ENCODE data around the gene OR2Z1.
A peak's percentile ranks its signal among the peaks of the same experiment; 100 is the strongest.
"Not testable (repeated sequence)": the region's sequence is repeated elsewhere in the genome, so short reads cannot be mapped to it uniquely, and the experiment has no call there.

The OR2Z1 gene

DNA sequence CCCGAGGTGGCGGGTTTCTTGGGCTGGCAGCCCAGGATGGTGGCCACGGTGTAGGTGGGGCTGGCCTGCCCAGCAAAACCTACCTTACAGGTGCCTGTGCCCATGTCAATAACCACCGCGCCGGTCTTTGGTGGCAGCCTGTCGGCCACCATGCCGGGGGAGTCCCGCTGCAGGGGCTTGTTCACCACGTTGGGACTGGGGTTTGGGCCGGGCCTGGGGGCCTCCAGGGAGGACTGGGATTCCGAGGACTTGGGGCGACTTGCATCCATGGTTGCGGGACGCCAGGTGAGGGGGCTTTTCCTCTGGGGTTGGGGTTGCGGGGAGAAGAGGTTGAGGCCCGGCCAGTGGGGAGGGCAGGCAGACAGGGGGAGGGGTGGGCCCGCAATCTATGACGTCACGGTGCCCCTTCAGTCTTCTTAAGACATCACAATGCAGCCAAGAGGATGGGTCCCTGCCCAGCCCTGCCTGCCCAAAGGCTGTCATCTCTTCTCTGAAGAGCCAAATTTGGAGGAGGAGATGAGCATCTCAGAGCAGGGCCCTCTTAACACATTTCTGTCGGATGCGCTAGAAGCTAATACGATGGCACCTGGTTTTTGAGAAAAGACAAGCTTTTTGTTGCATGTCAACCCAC is 22.9 kb upstream of the OR2Z1 start, which contains the start of gene ACTL9:
ACTL9 (minus strand) TSS at position 363 of the 631 bp plus-strand sequence; CDS start at position 269, 94 bp downstream.
- Histone ChIP-seq H3K36me3 (no peaks in the 10 kb centered on the region), H3K9me3 (replicated peaks in 1 of 11) (no peaks in the 10 kb centered on the region), H3K4me2 (peak within 1 kb of the TSS in 5 of 11 experiments; percentile 6 to 93 (median 13); a peak in 4 of 22 replicates), H3K9ac (no peak within 1 kb of the TSS), H3K27ac (no peak within 1 kb of the TSS), H3K4me3 (no peak within 1 kb of the TSS), H4K20me1 (no peaks in the 10 kb centered on the region), H3K27me3 (no peaks in the 10 kb centered on the region; a peak in 1 of 22 replicates), H3K4me1 (peaks cover 24 to 53% (median 37%) of the 10 kb centered on the region in 10 experiments)
- TF ChIP-seq Cebpa-rat (IDR thresholded peaks at IDR 0.05), result no peak

DNA sequence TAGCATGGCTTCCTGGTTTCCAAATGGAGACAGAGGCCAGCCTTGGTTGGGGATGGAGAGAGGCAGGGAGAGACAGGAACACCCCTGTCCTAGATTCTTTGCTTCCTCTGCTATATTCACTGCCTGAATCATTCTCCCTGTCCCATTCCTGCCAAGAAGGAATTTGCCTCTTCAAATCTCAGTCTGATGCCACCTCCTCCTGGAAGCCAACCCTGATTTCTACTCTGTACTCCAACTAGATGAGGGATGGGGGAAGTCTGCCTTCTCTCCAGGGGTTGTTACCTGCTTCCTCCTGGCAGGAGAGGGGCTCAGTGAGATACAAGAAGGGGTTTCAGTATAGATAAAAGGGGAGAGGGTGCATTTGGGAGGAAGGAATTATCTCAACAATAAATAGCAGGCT is 21.5 kb upstream of the OR2Z1 start:
- no peak overlapping the region for H3K9ac ChIP-seq
- H3K9me3 ChIP-seq (replicated peaks in 1 of 11), result no peaks in the 10 kb centered on the region
- no peaks in the 10 kb centered on the region for H3K27me3 ChIP-seq
- no peak overlapping the region for H3K27ac ChIP-seq
- no peaks in the 10 kb centered on the region for H3K36me3 ChIP-seq
- H3K4me2 ChIP-seq, result peak overlapping the region in 5 of 11 experiments; percentile 6 to 93 (median 13); a peak in 5 of 22 replicates
- H4K20me1 ChIP-seq, result no peaks in the 10 kb centered on the region
- TF ChIP-seq Cebpa-rat (IDR thresholded peaks at IDR 0.05), result no peak
- H3K4me1 ChIP-seq, result peaks cover 32 to 59% (median 44%) of the 10 kb centered on the region in 10 experiments
- no peak overlapping the region for H3K4me3 ChIP-seq

DNA sequence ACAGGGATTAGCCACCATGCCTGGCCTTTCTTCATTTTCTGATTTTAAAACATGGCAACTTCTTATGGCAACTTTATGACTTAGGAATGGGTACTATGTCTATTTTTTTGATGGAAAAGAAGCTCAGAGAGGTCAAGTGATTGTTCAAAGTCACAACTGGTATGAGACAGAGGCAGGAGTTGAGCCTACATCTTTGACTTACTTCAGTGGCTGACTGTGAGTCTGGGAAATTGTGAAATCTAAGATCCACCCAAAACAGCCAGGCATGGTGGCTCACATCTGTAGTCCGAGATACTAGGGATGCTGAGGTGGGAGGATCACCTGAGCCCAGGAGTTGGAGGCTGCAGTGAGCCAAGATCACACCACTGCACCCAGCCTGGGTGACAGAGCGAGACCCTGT is 20.5 kb upstream of the OR2Z1 start:
- peak in 1 of 11 experiments; percentile 32; a peak in 1 of 22 replicates for TF ChIP-seq Cebpa-rat (IDR thresholded peaks at IDR 0.05)
- Histone ChIP-seq H3K4me3 (no peak overlapping the region), H3K4me2 (peak overlapping the region; percentile 72 to 95 (median 86)), H3K9me3 (replicated peaks in 1 of 11) (no peaks in the 10 kb centered on the region), H3K4me1 (peaks cover 42 to 70% (median 54%) of the 10 kb centered on the region in 10 experiments), H3K9ac (peak overlapping the region in 5 of 11 experiments; percentile 8 to 72 (median 65); a peak in 2 of 22 replicates), H3K27ac (peak overlapping the region in 9 of 11 experiments; percentile 68 to 81 (median 77); a peak in 16 of 22 replicates), H3K27me3 (no peaks in the 10 kb centered on the region), H4K20me1 (no peaks in the 10 kb centered on the region), H3K36me3 (no peaks in the 10 kb centered on the region)

DNA sequence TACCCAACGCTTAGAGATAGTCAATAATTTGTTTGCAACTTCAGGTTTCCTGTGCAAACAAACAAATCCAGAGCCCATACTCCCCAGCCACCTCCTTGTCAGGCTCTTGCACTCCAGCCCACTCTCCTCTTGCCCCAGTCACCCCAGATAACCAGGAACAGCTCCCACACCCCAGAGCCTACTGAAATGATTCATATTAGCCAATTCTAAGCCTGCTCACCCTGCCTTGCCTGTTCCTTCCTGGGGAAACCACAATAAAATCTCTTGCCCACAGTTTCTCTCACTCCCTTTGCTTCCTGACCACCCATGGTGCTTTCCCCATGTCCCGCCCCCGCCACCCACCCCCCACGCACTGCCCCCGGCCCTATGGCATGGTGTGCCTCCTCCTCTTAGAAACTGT is 19.1 kb upstream of the OR2Z1 start:
- peak overlapping the region; percentile 73 to 95 (median 86) for H3K4me2 ChIP-seq
- H3K36me3 ChIP-seq, result no peaks in the 10 kb centered on the region
- H3K9me3 ChIP-seq (replicated peaks in 1 of 11), result no peaks in the 10 kb centered on the region
- peak overlapping the region in 8 of 10 experiments; percentile 12 to 59 (median 30); a peak in 7 of 20 replicates for H3K4me3 ChIP-seq
- peaks cover 44 to 71% (median 55%) of the 10 kb centered on the region in 10 experiments for H3K4me1 ChIP-seq
- peak overlapping the region in 9 of 11 experiments; percentile 68 to 81 (median 77); a peak in 19 of 22 replicates for H3K27ac ChIP-seq
- H4K20me1 ChIP-seq, result no peaks in the 10 kb centered on the region
- peak in 4 of 11 experiments; percentile 19 to 86 (median 60); a peak in 5 of 22 replicates for TF ChIP-seq Cebpa-rat (IDR thresholded peaks at IDR 0.05)
- no peaks in the 10 kb centered on the region for H3K27me3 ChIP-seq
- peak overlapping the region; percentile 10 to 72 (median 65); a peak in 17 of 22 replicates for H3K9ac ChIP-seq

DNA sequence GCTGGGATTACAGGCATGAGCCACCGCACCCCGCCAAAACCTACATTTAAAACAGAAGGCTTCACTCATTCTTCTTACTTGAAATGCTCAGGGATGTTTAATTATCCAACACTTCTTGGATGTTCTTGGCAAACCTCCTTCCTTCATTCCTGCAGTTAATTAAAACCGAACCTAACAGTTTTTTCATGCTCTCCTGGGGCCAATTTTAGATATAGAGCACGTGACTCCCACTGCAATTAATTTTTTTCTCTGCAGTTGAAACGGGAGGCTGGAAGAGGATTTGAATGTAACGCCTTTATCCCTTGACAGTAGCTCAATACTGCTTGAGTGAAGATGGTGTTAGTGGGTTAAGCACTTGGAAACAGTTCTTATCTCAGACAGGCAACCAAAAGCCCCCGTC is 18.2 kb upstream of the OR2Z1 start:
- H3K36me3 ChIP-seq, result no peaks in the 10 kb centered on the region
- no peak for TF ChIP-seq Cebpa-rat (IDR thresholded peaks at IDR 0.05)
- peak overlapping the region in 3 of 11 experiments; percentile 11 to 37 (median 35); a peak in 4 of 22 replicates for H3K9ac ChIP-seq
- H3K4me3 ChIP-seq, result no peak overlapping the region
- H3K4me2 ChIP-seq, result peak overlapping the region; percentile 56 to 95 (median 74)
- H3K27ac ChIP-seq, result peak overlapping the region in 9 of 11 experiments; percentile 36 to 68 (median 57); a peak in 17 of 22 replicates
- no peaks in the 10 kb centered on the region for H3K9me3 ChIP-seq (replicated peaks in 1 of 11)
- no peaks in the 10 kb centered on the region for H4K20me1 ChIP-seq
- H3K27me3 ChIP-seq, result no peaks in the 10 kb centered on the region
- peaks cover 44 to 71% (median 55%) of the 10 kb centered on the region in 10 experiments for H3K4me1 ChIP-seq

DNA sequence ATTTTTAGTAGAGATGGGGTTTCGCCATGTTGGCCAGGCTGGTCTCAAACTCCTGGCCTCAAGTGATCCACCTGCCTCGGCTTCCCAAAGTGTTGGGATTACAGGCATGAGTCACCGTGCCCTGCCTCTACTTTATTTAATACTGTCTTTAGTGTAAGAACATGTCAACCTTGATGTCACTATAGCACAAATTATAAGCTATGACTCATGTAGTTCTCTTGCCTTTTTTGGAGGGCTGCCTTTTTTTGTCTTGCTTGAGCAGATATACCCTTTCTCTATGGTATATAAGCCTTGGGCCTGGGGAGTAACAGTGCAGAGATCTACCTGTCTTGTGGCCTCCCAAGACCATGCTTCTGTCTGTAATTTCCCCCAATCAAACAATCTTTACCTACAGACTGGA is 16.1 kb upstream of the OR2Z1 start:
- Histone ChIP-seq H3K4me2 (peak overlapping the region; percentile 3 to 91 (median 53); a peak in 20 of 22 replicates), H3K27ac (0 out of 22 replicates have a peak overlapping the region, but pooled peaks of 1 of the 11 experiments have one; percentile 23), H3K4me1 (peaks cover 43 to 56% (median 52%) of the 10 kb centered on the region in 10 experiments)
- H3K36me3 ChIP-seq; H3K4me3 ChIP-seq; H3K27me3 ChIP-seq; H3K9ac ChIP-seq; H4K20me1 ChIP-seq; H3K9me3 ChIP-seq (replicated peaks in 1 of 11): not testable (repeated sequence)

DNA sequence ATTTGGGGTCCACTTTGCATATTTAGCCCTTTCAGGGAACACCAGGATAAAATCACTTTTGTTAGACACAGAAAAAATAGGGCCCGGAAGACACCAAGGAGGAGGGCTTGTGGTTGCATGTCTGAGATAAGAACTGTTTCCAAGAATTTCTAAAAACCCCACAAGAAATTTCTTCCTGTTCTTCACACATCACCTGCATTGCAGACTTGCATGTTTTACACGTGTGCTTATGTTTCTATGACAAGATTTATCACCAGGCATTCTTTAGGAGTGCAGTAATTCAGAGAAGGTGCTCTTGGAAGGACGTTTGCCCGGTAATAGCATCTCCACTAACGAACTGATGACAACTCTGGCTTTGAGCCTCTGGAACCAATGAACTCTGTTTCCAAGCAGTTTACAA is 15.7 kb upstream of the OR2Z1 start:
- peak overlapping the region; percentile 3 to 91 (median 53); a peak in 20 of 22 replicates for H3K4me2 ChIP-seq
- TF ChIP-seq Cebpa-rat (IDR thresholded peaks at IDR 0.05), result no peak
- no peaks in the 10 kb centered on the region for H4K20me1 ChIP-seq
- no peaks in the 10 kb centered on the region for H3K36me3 ChIP-seq
- no peaks in the 10 kb centered on the region for H3K27me3 ChIP-seq
- no peak overlapping the region for H3K4me3 ChIP-seq
- peaks cover 42 to 52% (median 48%) of the 10 kb centered on the region in 10 experiments for H3K4me1 ChIP-seq
- 0 out of 22 replicates have a peak overlapping the region, but pooled peaks of 1 of the 11 experiments have one; percentile 23 for H3K27ac ChIP-seq
- H3K9ac ChIP-seq, result no peak overlapping the region
- H3K9me3 ChIP-seq (replicated peaks in 1 of 11), result no peaks in the 10 kb centered on the region

DNA sequence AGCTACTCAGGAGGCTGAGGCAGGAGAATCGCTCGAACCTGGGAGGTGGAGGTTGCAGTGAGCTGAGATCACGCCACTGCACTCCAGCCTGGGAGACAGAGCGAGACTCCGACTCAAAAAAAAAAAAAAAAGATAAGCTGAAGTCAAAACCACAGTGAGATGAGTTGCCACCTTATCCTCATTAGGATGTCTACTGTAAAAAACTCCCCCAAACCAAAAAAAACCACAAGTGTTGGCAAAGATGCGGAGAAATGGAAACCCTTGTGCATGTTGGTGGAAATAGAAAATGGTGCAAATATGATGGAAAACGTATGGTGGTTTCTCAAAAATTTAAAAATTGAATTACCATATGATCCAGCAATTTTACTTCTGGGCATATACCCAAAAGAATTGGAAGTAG is 11.1 kb upstream of the OR2Z1 start:
- H3K9me3 ChIP-seq (replicated peaks in 1 of 11), result peaks cover 8 to 18% (median 13%) of the 10 kb centered on the region in 11 experiments
- H3K4me2 ChIP-seq, H3K27me3 ChIP-seq, H3K4me1 ChIP-seq, H4K20me1 ChIP-seq, H3K27ac ChIP-seq, H3K4me3 ChIP-seq, H3K9ac ChIP-seq, H3K36me3 ChIP-seq: not testable (repeated sequence)

DNA sequence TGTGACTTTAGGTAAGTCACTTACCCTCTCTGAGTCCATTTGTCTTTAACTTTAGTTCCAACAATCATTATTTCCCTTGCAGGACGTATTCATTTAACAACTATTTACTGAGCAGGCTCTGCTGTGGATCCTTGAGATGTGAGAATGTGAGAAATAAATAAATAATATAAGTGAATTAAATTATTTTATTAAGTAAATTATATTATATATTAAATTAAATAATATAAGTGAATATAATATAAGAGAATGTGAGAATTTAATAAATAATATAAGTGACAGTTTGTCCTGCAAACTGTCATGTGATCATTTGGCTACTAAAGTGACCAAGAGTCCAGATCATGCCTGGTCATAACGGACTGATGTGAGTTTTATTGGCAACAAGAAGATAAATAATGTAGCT is 598 bp downstream of the OR2Z1 start:
- Histone ChIP-seq H3K9ac (no peak overlapping the region), H3K36me3 (no peaks in the 10 kb centered on the region), H4K20me1 (no peaks in the 10 kb centered on the region), H3K27ac (no peak overlapping the region), H3K27me3 (no peaks in the 10 kb centered on the region), H3K4me1 (no peaks in the 10 kb centered on the region), H3K9me3 (replicated peaks in 1 of 11) (peaks cover 0 to 4% (median 0%) of the 10 kb centered on the region in 11 experiments; a peak in 3 of 22 replicates), H3K4me2 (no peak overlapping the region), H3K4me3 (no peak overlapping the region)
- no peak for TF ChIP-seq Cebpa-rat (IDR thresholded peaks at IDR 0.05)
